ENCODE data around the gene APBA2.
A peak's percentile ranks its signal among the peaks of the same experiment; 100 is the strongest.

APBA2 gene

DNA sequence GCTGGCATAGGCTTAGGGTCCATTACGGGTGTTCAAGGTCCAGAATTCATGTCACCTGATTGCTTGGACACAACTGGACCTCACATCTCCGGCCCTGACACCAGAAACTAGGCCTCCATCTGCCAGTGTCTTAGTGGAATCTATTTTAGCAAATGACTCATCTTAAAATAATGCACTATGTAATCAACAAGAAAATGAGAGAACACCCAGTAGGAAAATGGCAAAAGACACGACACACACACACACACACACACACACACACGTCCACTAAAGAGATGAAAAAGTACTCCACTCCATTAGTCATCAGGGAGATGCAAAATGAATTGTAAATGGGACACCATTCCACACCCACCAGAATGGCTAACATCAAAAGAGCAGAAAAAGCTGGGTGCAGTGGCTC is 11.2 kb downstream of the APBA2 start:
- DNase-seq (ENCODE audit: low spot score): no peak

DNA sequence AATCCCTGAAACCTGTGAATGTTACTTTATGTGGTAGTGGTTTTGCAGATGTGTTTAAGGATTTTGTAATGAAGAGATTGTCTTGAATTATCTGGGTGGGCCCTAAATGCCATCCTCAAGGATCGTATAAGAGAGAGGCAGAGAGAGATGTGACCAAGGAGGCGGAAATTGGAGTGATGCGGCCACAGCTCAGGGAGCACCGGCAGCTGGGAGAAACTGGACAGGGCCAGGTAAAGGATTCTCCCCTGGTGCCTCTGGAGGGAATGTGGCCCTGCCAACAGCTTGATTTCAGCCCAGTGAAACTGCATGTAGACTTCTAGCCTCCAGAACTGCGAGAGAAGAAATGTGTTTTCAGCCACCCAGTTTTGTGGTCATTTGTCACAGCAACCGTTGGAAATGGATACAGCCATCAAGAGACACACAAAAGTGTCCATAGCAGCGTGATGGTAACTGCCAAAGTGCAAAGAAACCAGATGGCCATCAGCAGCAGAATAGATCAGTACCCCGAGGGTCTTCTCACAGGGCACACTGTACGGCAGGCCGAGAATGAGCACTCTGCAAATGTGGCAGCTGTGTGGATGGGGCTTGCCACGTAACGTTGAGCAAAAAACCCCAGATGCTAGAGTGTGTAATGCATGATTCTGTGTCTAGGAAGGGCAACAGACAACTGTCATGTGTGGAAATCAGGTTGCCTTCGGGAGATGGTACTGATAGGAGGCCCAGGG is 12.2 kb downstream of the APBA2 start:
- DNase-seq (ENCODE audit: low spot score): no peak

DNA sequence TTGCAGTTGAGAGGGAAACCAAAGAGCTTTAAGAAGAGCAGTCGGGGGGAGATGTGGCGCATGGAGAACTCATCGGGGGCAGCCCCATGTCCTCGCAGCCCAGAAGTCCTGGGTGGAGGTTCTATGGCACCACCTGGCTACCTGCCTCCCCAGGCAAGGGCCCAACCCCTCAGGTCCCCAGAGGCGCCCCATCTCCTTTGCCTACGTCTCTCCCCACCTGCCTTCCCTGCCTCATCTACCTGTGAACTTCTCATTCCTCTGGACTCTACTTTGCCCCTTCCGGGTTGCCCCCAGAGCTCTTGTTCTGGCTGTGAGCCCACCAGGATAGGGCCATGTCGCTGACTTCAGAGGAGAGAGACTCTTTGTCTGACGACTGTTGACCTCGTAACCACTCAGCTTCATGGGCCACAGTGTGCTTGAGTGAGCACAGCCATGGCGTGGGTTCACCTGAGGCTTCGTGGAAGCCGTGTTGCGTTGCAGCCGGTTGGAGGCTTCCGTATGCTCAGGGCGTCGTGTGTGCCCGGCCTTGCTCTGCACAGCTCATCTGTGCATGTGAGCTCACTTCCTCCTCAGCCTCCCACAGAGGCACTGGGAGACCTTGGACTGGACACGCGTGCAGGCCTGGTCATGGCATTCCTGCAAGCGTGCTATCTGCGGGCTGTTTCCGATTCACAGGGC is 13.4 kb downstream of the APBA2 start:
- DNase-seq (ENCODE audit: low spot score): no peak

DNA sequence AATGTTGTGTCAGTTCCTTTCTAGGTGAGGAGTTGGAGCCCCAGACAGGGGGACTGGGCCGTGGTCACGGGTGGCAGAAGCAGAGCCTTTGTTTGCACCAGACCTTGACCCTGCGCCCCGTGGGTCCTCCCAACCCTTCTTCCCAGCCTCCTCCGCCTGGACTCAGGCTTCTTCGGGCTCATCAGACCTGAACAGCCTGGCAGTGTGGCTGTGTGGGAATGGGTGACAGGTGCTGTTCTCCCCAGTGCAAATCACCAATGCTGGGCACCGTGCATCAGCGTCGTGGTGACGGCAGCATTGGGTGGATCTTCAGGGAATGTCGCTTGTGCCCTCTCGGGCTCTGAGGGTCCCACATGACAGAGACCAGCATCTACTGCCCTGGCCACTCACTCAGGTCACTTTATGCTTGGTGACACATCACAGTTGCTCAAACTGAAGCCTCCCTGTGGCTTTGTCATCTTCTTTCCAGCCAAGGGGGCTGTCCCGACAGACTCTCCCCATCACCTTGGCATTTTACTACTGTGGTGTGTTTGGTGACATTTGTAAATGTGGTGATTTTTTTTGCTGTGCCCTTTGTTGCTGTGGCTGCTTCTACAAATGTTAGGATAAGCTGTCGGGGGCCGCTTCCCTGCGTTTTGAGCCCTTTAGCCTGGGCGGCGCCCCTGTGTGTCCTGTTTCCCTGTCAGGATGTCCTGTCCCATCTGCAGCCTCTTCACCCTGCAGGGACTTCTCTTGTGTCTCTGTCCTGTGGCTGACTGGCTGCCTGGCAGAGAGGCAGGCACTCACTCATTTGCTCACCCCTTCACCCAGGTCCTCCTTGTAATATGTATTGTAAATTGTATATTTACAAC is 14.5 kb downstream of the APBA2 start:
- no peak for DNase-seq (ENCODE audit: low spot score)

DNA sequence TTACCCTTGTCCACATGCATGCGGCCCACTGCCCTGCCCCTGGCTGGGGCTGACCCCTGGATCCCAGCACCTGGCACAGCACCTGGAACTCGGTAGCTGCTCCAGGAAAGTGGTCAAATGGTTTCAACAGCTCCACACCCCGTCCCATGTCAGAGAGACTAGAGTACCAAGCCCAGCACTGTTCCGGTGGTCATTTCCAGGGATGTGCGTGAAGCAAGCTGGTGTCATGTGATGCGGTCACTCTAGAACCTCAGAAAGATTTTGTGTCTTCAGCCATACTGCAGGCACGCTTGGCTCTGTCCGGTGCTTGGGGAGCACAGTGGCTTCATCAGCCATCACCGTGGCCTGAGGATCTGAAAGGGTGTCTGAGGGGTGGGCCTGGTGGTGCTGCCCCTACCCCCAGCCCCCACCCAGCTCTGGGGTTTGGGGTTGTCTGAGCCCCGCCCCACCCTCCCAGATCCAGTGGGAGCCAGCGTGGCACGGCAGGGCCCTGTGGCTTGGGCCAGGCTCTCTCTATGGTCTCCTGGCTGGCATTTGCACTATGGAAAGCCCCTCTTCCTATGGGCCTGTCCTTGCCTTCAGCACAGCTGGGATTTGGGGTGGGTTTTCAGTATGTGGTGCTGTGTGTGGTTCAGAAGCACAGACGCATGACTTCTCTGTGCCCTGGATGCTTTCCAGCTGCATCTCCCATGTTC is 15.3 kb downstream of the APBA2 start:
- DNase-seq (ENCODE audit: low spot score): no peak

DNA sequence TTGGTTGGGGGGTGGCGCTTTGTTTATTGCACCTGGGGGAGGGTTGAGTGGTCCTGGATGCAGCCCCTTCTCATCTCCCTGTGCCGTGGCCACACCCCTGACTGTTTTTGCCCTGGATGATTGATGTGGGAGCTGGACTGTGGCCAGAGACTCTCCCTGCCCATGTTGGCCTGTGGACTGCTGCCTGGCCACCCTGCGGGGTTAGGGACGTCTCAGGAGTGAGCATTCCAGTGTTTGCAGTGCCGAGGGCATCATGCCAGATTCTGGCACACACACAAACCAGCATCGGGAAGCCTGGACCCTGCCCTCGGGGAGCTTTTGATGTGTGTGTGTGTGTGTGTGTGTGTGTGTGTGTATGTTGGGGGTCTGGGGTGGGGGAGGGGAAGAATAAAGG is 15.8 kb downstream of the APBA2 start:
- no peak for DNase-seq (ENCODE audit: low spot score)

DNA sequence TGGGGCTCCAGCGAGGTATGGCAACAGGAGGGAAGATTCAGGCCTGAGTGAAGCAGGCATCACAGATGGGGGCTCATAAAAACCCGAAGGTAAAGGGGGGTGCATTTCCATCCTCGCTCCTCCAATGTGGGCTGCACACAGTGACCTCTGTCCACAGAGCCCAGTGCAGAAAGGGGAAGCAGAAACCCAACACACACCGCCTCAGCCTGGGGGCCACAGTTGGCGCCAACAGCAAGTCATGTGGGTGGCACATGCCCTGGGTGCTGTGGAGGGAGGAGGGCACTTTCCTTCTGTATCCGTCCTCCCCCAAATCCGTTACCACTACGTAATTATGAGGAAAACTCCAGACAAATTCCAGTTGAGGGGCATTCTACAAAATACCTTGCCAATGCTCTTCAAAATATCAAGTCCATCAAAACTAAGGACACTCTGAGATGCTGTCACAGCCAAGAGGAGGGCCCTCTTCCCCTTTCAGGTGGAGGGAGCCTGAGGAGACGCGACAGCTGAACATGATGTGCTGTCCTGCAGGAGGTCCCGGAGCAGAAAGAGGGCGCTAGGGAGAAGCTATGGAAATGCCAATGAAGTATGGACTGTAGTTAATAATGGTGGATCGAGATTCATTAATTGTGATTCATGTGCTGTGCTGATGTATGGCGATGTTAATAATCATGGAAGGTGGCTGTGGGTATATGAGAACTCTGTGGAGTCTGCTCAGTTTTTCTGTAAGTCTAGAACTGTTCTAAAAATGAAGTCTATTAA is 16.4 kb downstream of the APBA2 start:
- DNase-seq (ENCODE audit: low spot score): no peak

DNA sequence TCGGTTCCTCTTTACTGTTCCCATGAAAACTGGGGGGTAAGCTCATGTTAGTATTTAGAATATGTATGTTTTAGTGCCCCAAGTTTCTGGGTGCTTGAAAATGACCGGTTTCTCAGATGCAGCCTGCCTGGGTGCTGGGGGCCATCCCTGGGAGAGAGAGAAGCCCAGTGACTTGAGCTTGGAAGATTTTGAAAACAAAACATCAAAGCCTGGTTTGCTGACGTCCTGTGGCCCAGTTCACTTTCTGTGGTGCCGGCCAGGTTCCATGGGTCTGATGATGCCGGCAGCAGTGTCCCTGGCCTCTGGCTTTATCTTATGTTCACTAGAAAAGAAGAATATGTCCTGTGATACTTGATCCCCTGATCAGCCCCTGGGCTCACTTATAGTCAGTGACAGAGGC is 17.1 kb downstream of the APBA2 start:
- DNase-seq (ENCODE audit: low spot score): no peak

DNA sequence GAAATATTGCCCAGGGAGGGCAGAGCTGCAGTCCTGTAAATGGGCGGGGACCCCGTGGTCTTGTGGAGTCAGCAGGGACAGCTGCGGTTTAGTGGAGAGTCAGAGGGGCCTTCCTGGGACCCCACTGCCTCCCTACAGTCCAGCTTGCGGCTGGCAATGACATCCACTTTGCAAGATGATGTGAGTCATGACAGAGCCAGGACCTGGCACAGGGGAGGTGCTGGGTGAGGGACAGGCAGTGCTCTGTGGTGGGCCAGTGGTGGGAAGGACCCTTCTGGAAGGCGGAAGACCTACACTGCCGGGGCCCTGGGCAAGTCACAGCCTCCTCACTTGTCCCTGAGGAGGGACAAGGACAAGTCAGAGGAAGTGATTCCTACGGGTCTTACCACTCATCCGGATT is 17.8 kb downstream of the APBA2 start:
- no peak for DNase-seq (ENCODE audit: low spot score)

DNA sequence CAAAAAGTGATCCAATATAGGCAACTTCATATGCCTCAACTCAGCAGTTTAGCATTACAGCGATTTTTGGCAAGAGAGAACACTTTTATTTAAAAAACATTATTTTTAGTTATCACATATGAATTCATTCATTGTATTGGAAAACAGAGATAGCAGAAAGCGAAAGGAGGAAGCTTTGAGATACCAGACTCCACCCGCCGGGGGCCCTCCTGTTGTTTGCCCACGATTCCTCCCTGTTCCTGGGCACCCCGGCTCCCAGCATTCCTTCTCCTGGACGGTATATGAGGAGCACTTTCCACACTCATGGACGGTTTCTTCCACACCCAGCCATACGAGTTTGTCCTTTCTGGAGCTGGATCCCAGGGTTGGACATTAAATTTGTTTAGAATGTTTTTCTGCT is 18.2 kb downstream of the APBA2 start:
- DNase-seq (ENCODE audit: low spot score): no peak

DNA sequence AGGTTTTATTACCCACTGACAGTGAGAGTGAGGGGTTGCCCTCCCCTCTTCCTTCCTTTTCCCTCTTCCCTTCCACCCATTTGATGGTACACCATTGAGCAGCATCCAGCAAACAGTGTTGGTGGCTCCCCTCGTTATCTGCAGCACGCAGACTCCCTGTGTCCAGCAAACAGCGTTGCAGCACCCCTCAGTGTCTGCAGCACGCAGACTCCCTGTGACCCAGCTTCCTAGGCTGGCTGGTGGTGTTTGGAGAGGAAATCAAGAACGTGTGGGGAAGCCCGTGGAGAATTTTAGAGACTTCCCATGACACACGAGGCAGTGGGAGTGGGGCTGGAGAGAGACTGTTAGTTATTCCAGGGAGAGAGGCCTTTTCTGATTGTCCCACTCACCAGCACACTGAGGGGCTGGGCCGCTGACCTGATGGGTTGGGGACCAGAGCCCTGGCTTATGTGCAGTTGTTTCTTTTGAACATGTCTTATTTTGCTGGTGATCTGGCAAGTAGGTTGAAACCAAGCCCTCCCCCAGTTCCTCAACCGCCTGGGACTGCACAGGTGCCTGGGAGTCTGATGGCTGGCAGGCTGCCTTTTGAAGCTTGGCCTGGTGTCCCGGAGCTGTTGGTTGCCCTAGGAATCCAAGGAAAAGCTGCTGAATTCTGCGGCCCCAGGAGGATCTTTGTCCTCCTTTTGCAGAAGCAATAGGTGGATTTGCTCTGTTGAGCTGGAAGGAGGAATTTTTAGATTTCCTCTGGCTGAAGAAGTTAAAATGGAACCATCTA is 19.0 kb downstream of the APBA2 start:
- peak; percentile 46 for DNase-seq (ENCODE audit: low spot score)

DNA sequence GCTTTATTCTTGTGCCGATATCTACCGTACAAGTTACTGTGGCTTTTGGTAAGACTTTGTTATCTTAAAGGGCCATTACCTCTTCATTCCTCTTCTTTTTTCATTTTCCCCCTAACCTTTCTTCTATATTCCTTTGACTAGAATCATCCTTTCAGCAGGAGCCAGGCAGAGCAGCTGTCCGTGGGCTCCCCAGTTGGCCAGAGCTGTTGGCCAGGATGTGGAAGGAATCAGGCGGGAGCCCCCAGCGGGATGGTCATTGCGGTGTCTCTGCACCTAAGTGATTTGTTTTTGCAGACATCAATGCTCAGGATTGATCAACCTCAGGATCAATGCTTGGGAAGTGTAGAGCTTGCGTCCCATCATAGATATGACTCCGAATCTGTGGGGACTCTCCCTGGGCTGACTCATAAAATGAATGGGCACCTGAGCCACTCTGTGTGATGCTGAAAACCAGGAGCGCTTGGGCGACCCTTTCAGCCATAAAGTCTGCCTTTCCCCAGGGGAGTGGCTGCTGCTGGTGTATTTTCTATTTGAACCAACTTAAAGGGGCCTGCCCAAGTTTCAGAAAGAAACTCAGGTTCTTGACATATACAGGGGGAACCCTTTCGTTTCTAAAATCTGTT is 21.7 kb downstream of the APBA2 start:
- DNase-seq (ENCODE audit: low spot score): no peak

DNA sequence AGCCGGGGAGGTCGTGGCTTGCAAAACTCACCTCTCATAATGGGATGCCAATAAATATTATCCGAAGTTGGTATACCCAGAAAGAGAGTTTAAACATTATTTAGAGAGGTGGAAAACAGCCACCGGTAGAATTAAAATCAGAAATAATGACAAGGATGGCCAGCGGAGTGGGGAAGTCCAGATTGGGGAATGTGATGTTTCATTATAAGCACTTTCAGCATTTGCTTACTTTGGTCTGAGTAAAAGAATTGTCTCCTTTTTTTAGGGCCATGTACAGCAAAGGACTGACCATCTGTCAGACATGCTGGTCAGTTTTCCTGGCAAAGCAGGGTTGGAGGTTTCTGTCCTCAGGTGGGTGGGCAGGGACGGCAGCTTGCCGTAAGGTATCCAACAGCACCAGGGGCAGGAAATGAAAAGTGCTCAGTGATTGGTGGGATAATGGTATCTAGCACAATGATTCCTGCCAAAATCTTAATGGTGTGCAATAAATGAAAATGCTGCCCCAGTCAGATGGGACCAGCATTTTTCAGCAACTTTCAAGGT is 24.3 kb downstream of the APBA2 start:
- DNase-seq (ENCODE audit: low spot score): no peak

DNA sequence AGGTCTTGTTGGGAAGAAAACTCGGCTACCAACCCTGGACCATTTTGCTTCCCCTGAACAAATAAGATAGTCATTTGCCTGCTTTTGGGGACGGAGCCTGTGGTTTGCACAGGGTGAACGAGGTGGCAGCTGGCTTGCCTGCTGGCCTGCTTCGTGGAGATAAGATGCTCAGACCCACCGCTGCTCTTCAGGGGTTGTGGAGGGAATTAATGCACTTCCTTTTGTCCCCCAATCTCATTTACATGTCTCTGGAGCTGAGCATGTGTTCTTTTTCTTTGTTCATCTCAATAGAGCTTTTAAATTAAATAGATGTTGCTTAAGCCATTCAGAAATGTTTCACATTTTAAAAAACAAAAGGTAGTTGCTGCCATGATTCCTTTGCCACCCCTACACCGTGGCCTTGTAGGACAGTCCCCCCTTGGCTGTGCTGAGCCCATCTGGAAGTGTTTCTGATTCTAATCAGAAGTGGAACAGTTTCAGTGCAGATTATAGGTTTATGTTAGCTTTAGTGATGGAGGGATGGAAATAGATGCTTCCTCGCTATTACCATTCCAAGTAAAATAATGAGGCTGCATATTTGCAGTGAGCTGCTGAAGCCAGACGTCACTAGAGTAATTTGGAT is 25.6 kb downstream of the APBA2 start:
- peak; percentile 35 for DNase-seq (ENCODE audit: low spot score)

DNA sequence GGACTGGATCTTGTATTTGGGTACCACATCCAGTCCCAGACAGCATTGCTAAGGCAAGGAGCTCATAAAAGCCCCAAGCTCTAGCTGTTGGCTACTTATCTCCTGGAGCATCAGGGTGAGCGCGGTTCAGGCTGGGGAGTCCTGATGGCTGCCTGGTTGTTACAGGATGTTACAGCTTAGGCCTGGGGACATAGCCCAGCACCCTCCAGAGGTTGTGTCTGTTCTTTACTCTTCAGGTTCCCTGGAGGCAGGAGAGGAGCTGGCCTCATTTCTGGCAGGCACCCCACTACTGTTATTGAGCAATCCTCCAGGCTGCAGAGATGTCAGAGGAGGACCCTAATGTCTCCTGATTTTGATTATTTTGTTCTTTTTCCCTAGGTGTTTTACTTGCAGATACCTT is 26.6 kb downstream of the APBA2 start:
- DNase-seq (ENCODE audit: low spot score): peak; percentile 11

DNA sequence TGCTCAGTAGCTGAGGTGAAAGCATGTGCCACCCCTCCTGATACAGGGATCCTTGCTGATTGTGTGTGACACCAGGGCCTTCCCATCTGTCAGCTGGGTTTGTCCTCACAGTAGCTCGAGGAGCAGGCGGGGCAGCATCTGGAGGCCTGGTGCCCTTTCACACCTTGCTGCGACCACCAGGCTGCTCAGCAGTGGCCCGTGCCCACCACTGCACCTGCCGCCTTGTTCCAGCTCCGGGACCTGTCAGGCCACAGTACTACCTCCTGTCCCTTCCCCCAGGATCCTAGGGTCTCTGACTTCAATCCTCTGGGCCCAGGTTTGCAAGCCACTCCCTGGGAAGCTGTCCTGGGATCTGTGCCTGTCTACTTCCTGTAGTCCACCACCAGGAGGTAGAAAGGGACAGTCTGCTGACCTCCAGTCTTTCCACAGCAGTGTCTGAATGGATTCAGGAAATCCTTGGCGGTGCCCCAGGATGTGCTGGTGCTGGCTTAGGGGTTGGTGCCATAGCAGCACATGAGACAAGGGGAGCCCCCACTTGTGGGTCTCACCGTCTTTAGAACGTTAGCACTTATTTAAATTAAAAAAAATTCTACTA is 27.5 kb downstream of the APBA2 start:
- no peak for DNase-seq (ENCODE audit: low spot score)

DNA sequence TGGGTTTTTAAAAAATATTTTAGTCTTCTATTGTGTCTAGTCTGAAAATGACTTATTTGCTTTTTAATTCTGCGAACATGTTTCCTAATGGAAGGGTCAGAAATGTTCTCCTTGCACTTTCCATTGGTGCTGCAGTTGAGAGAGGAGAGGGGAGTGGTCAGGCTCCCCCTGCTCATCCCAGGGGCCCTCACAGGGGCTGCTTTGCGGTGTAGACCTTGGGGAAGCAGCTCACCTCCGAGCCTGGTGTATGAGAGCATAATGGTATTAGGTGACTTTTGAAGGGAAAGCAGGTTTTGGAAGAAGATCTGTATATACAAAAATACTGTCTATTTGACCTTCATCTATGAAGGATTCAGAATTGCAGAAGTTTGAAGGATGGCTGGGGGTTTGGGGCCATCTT is 28.3 kb downstream of the APBA2 start:
- DNase-seq (ENCODE audit: low spot score): no peak

DNA sequence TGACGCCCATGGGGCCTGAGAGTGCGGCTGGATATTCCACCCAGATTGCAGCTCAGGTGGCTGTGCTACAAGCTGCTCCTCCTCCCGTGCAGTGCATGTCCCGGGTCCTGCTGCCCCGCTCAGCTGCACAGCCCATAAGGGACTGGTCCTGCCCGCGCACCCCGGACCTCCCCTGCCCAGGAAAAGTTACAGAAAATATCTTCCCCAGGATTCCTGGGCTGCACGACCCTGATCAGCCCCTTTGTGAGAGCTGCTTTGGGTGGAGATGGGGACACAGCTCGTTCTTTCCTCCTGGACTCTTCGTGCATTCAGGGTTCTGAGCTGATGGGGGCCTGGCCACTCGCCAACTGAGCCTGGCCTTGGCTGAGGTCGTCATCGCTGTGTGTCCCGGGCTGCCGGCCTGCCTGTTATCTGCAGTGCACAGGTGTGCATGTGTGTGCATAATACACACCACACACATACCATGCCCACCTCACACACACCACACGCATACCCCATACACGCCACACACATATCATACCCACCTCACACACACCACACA is 28.8 kb downstream of the APBA2 start:
- no peak for DNase-seq (ENCODE audit: low spot score)
